Astrocyte of the spinal cord (primary cell): ENCODE results near the gene ARF4.
A peak's percentile ranks its signal among the peaks of the same experiment; 100 is the strongest.

Source experiments
- DNase-seq: peaks from one replicate; pipeline ENCODE4 v3.0.0; 2011; ENCODE audit warnings: low read depth, low spot score
- H3K4me3 ChIP-seq: 2 replicates; pipeline ENCODE4 v1.5.1; 2011; ENCODE audit warnings: low read depth, mild to moderate bottlenecking, low read length, moderate library complexity
- in situ Hi-C: cut with HindIII; loops from 2 replicates; pipeline ENCODE4 v1.10.0; 2017; ENCODE audit warnings: low sequenced_read_pairs
- TF ChIP-seq, protein P1 (sequence below): IDR thresholded peaks from 2 replicates; pipeline ENCODE4 v1.5.1; 2012; ENCODE audit warnings: low read depth, mild to moderate bottlenecking, low read length, inconsistent platforms

Gene ARF4

DNA sequence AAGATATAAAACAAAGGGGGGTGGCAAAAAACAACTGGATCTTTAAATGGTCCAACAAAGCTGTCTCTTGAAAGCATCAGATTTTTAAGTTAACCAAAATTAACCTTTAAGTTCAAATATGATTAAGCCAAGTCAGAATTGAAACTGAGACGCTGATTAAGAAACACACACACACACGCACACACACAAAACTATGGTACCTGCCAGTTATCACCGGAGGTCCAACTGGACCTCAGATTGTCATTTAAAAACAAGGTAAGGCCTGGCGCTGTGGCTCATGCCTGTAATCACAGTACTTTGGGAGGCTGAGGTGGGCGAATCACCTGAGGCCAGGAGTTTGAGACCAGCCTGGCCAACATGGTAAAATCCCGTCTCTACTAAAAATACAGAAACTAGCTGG lies 10.4 kb downstream of the ARF4 start:
- H3K4me3 ChIP-seq: no peak overlapping the region
- in situ Hi-C loops: no loop called here
- TF ChIP-seq, protein P1, sequence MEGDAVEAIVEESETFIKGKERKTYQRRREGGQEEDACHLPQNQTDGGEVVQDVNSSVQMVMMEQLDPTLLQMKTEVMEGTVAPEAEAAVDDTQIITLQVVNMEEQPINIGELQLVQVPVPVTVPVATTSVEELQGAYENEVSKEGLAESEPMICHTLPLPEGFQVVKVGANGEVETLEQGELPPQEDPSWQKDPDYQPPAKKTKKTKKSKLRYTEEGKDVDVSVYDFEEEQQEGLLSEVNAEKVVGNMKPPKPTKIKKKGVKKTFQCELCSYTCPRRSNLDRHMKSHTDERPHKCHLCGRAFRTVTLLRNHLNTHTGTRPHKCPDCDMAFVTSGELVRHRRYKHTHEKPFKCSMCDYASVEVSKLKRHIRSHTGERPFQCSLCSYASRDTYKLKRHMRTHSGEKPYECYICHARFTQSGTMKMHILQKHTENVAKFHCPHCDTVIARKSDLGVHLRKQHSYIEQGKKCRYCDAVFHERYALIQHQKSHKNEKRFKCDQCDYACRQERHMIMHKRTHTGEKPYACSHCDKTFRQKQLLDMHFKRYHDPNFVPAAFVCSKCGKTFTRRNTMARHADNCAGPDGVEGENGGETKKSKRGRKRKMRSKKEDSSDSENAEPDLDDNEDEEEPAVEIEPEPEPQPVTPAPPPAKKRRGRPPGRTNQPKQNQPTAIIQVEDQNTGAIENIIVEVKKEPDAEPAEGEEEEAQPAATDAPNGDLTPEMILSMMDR: no peak
- DNase-seq: no peak

DNA sequence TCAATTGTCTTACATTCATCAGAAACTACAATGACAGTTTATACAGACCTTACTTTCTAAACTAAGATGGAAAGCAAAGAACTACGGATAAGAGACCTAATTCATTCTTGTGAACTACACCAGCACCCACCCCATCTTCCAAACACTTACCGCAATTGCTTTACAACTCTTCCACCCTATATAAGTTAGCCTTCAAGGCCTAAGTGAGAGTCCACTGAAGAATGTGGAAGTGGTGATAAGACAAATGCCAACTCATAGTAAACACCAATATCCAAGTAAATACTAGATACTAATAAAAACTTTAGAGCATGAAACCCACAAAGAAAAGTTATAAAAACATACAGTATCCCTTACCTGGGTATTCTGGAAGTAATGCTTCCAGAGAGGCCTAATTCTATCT lies 13.6 kb downstream of the ARF4 start:
- no peak for DNase-seq
- no peak overlapping the region for H3K4me3 ChIP-seq
- TF ChIP-seq, protein P1: no peak
- in situ Hi-C loops: no loop called here

DNA sequence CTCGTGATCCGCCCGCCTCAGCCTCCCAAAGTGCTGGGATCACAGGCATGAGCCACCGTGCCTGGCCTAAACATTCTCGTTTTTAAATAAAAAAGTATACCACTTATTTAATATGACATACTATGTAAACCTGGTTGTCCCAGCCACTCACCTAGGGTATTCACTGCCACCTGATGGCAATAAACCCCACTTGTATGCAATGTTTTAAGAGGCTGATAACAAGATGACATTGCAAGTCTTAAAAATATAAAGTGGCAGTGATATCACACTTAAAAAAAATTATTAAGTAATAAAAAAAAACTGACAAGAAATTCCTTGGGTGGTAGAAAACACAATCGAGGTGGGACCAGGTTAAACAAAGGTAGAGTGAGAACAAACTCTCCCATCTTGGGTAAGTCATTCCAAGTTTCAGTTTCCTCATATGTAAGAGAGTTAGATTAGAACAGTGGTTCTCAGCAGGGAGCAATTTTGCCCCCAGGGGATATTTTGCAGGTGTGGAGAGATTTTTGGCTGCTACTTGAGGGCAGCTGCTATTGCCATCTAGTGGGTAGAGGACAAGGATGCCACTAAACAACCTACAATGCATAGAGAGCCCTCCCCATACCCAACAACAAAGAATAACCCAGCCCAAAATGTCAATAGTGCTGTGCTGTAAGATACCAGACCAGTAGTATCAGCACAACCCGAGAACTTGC lies 14.5 kb downstream of the ARF4 start:
- H3K4me3 ChIP-seq: no peak overlapping the region
- in situ Hi-C loops: no loop called here
- DNase-seq: no peak
- TF ChIP-seq, protein P1: peak; percentile 35

DNA sequence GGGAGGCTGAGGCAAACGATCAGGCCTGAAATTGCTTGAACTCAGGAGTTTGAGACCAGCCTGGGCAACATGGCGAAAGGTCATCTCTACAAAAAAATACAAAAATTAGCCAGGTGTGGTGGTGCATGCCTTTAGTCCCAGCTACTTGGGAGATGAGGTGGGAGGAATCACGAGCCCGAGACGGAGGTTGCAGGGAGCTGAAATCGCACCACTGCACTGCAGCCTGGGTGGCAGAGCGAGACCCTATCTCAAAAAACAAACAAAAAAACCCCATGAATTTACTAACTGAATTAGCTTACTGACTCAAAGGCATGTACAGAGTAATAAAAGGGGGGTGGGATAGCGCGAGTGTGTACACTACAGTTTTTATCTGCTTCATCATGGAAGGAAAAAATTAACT lies 19.3 kb downstream of the ARF4 start:
- no peak for DNase-seq
- in situ Hi-C loops: no loop called here
- no peak overlapping the region for H3K4me3 ChIP-seq
- TF ChIP-seq, protein P1: no peak

DNA sequence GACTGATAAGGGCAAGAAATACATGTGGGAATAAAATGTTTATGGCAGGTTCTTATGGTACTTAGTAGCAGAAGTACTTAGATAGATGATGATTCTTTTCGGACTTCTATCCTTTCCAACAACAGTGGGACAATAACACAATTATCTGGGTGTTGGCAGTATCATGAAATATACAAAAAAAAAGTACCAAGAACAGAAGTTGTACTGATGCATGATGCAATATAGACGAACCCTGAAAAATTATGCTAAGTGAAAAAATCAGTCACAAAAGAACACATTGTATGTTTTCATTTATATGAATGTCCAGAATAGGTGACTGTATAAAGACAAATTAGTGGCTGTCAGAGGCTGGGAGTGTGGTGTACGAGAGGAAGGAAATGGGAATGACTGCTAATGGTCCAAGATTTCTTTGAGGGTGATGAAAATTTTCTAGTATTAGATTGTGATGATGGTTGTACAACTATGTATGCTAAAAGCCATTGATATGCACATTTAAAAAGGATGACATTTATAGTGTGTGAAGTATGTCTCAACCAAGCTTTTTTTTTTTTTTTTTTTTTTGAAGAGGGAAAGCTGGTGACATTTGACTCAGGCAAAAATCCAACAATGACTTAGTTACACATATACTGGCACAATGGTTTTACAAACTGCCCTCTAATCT lies 21.0 kb downstream of the ARF4 start:
- no peak overlapping the region for H3K4me3 ChIP-seq
- DNase-seq: no peak
- TF ChIP-seq, protein P1: no peak
- in situ Hi-C loops: no loop called here

- H3K4me3 ChIP-seq: no peak overlapping the region
- in situ Hi-C loops: no loop called here
- TF ChIP-seq, protein P1: no peak
Observed at GRCh38 chr3:57572096-57572495, 25.0 kb downstream of the ARF4 start.

More at GRCh38 chr3:57572096-57572495, 25.0 kb downstream of the ARF4 start:
- no peak for DNase-seq
